ENCODE measurements around the gene FCN1. TPM values are rescaled to one million over a fixed set of nuclear protein-coding genes. Genes with fewer than 3 reads are reported as not detected.

The FCN1 gene
- polyA plus RNA-seq, 1 donor (not counting 4 experiments of a cell fraction or from before 2014, with no cell fraction given), result not detected

DNA sequence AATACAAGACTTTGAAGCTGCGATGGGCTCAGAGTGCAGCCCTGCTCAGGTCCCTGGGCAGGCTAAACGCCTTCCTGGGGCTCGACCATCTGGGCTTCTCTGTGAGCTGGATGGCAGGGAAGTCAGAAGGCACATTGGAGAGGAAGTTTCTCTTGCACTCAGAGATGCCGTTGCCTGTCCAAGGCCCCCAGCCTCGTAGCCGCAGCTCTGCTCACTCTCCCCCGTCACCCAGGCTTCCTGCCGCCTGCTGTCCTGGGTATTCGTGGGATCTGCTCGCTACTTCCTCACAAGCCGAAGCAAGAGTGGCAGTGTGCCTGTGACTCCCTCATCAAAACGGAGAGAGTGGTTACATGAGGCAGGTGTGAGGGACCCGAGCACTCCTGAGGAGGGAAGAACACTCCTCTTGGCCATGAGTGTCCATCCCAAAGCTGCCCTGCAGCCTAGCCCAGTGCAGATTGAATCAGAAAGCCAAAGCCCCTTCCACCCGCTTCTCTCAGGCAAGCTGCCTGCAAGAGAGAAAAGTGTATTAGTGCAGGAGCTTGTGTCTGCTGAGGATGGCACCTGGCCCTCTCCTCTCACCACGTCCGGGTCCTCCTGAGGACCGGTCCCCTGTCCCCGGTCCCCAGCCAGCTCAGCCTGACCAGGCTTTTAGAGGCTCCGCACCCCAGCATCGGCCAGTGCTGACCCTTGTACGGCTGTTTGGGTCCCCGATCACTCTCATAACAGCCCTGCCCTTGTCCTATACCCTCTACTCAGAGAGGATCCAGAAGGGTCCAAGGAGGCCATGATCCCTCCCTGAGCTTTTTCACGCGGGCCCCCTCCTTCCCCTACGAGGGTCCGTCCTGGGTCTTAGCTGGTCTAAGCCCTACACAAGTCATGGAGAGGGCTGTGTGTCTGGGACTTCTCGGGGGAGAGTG is 29.8 kb downstream of the FCN1 start:
- H3K27ac ChIP-seq (ENCODE audit: control insufficient read depth, insufficient read depth, low read length), result no peak overlapping the region
- H4K20me1 ChIP-seq (ENCODE audit: control insufficient read depth, extremely low read depth, insufficient read depth, low read length), result no peaks in the 10 kb centered on the region
- no peak for FAIRE-seq
- H2AFZ ChIP-seq (ENCODE audit: control insufficient read depth, low read length), result no peak overlapping the region
- H3K79me2 ChIP-seq (ENCODE audit: control insufficient read depth, insufficient read depth, low read length), result no peaks in the 10 kb centered on the region
- no peaks in the 10 kb centered on the region for H3K36me3 ChIP-seq (ENCODE audit: control insufficient read depth in 2 of 2, extremely low read depth in 1 of 2, insufficient read depth in 2 of 2, low read length in 2 of 2)
- H3K9ac ChIP-seq (ENCODE audit: control insufficient read depth, extremely low read depth, insufficient read depth, low read length), result no peak overlapping the region
- no peak for TF ChIP-seq EZH2 (IDR thresholded peaks at IDR 0.05; ENCODE audit: low read length)
- TF ChIP-seq, protein P1, sequence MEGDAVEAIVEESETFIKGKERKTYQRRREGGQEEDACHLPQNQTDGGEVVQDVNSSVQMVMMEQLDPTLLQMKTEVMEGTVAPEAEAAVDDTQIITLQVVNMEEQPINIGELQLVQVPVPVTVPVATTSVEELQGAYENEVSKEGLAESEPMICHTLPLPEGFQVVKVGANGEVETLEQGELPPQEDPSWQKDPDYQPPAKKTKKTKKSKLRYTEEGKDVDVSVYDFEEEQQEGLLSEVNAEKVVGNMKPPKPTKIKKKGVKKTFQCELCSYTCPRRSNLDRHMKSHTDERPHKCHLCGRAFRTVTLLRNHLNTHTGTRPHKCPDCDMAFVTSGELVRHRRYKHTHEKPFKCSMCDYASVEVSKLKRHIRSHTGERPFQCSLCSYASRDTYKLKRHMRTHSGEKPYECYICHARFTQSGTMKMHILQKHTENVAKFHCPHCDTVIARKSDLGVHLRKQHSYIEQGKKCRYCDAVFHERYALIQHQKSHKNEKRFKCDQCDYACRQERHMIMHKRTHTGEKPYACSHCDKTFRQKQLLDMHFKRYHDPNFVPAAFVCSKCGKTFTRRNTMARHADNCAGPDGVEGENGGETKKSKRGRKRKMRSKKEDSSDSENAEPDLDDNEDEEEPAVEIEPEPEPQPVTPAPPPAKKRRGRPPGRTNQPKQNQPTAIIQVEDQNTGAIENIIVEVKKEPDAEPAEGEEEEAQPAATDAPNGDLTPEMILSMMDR (optimal IDR thresholded peaks at IDR 0.05 in 1 of 3, IDR thresholded peaks at IDR 0.05 in 1 of 3, conservative IDR thresholded peaks at IDR 0.05 in 1 of 3; ENCODE audit: extremely low read depth in 1 of 3, insufficient read depth in 2 of 3, low read length in 3 of 3), result no peak
- H3K27me3 ChIP-seq (ENCODE audit: control insufficient read depth, extremely low read depth, insufficient read depth, low read length), result no peaks in the 10 kb centered on the region
- H3K4me2 ChIP-seq (ENCODE audit: control insufficient read depth, extremely low read depth, insufficient read depth, low read depth, low read length), result no peak overlapping the region
- H3K9me3 ChIP-seq (ENCODE audit: control insufficient read depth, low read depth, low read length), result no peaks in the 10 kb centered on the region
- H3K9me1 ChIP-seq (ENCODE audit: control insufficient read depth, extremely low read depth, insufficient read depth, low read length), result no peaks in the 10 kb centered on the region
- dilution Hi-C loops (cut with MboI; ENCODE audit: extremely low pct_ligation_motif_present, low sequenced_read_pairs), result no loop called here
- H3K4me3 ChIP-seq (ENCODE audit: control insufficient read depth in 2 of 3, extremely low read depth in 1 of 3, insufficient read depth in 2 of 3, low read depth in 1 of 3, low read length in 3 of 3), result no peak overlapping the region
- DNase-seq (ENCODE audit: low read depth, low spot score), result no peak
- no peaks in the 10 kb centered on the region for H3K4me1 ChIP-seq (ENCODE audit: control insufficient read depth, extremely low read depth, insufficient read depth, low read length)

DNA sequence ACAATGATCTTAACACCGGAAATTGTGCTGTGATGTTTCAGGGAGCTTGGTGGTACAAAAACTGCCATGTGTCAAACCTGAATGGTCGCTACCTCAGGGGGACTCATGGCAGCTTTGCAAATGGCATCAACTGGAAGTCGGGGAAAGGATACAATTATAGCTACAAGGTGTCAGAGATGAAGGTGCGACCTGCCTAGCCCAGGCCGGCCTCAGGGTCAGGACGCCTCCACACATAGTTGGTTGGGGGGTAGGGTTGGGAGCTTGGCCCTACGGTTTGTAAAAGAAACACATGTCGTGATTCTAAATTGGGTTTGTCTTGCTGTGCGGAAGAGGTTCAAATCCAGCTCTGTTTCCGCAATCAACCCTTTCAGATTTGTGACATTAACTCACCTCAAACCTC is 30.5 kb downstream of the FCN1 start:
- Histone ChIP-seq H3K4me1 (ENCODE audit: control insufficient read depth, extremely low read depth, insufficient read depth, low read length) (no peaks in the 10 kb centered on the region), H3K36me3 (ENCODE audit: control insufficient read depth in 2 of 2, extremely low read depth in 1 of 2, insufficient read depth in 2 of 2, low read length in 2 of 2) (no peaks in the 10 kb centered on the region), H2AFZ (ENCODE audit: control insufficient read depth, low read length) (no peak overlapping the region), H3K27ac (ENCODE audit: control insufficient read depth, insufficient read depth, low read length) (no peak overlapping the region), H3K27me3 (ENCODE audit: control insufficient read depth, extremely low read depth, insufficient read depth, low read length) (no peaks in the 10 kb centered on the region), H3K9ac (ENCODE audit: control insufficient read depth, extremely low read depth, insufficient read depth, low read length) (no peak overlapping the region), H3K79me2 (ENCODE audit: control insufficient read depth, insufficient read depth, low read length) (no peaks in the 10 kb centered on the region), H4K20me1 (ENCODE audit: control insufficient read depth, extremely low read depth, insufficient read depth, low read length) (no peaks in the 10 kb centered on the region), H3K9me3 (ENCODE audit: control insufficient read depth, low read depth, low read length) (no peaks in the 10 kb centered on the region), H3K9me1 (ENCODE audit: control insufficient read depth, extremely low read depth, insufficient read depth, low read length) (no peaks in the 10 kb centered on the region), H3K4me3 (ENCODE audit: control insufficient read depth in 2 of 3, extremely low read depth in 1 of 3, insufficient read depth in 2 of 3, low read depth in 1 of 3, low read length in 3 of 3) (no peak overlapping the region), H3K4me2 (ENCODE audit: control insufficient read depth, extremely low read depth, insufficient read depth, low read depth, low read length) (no peak overlapping the region)
- dilution Hi-C loops (cut with MboI; ENCODE audit: extremely low pct_ligation_motif_present, low sequenced_read_pairs), result no loop called here
- no peak for DNase-seq (ENCODE audit: low read depth, low spot score)
- TF ChIP-seq, protein P1 (optimal IDR thresholded peaks at IDR 0.05 in 1 of 3, IDR thresholded peaks at IDR 0.05 in 1 of 3, conservative IDR thresholded peaks at IDR 0.05 in 1 of 3; ENCODE audit: extremely low read depth in 1 of 3, insufficient read depth in 2 of 3, low read length in 3 of 3), result no peak
- no peak for TF ChIP-seq EZH2 (IDR thresholded peaks at IDR 0.05; ENCODE audit: low read length)
- no peak for FAIRE-seq

Data from keratinocyte (primary cell).